ENCODE results near the gene DRD2. TPM values are rescaled to one million over a fixed set of nuclear protein-coding genes. Genes with fewer than 3 reads are reported as not detected.

Gene DRD2
- total and polyA plus RNA-seq, 2 of the 13 experiments (the other 11 are each of a cell fraction or from before 2014, with no cell fraction given), result not detected

DNA sequence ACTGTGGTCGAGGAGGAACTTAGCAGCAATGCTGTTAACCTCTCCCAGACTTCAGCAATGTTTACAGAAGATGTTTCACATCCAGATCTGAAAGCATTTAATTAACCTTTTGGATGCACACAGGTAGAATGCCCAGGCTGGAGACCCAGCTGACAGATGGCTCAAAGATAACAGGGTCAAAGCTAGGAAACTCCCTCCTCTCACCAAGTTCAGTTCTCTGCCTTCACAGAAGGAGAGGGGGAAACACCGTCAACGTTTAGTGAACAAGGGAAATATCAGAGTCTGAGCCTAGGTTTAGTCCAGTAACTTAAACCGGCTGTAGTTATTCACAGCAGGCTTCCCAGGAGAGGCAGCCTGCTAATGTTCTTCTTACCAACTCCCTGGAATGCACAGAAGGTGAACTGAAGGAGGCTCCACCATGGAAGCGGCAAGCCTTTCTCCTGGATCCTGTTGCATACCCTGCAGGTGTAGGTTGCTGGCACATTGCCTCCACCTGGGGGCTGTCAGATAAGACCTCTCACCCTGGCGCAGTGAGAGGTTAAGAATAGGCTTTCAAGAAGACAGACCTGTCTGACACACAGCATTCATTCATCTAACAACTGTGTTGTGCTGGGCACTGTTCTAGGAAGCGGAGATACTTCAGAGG is 111.1 kb downstream of the DRD2 start (continued):
- TF ChIP-seq YY1 (IDR thresholded peaks at IDR 0.05; ENCODE audit: insufficient read depth, insufficient replicate concordance, low read depth, low read length), result no peak
- TF ChIP-seq ZNF329 (CRISPR knock-in tag; IDR thresholded peaks at IDR 0.05; ENCODE audit: low read depth), result no peak
- no peak for TF ChIP-seq KLF12 (CRISPR knock-in tag; IDR thresholded peaks at IDR 0.05; ENCODE audit: borderline replicate concordance)

DNA sequence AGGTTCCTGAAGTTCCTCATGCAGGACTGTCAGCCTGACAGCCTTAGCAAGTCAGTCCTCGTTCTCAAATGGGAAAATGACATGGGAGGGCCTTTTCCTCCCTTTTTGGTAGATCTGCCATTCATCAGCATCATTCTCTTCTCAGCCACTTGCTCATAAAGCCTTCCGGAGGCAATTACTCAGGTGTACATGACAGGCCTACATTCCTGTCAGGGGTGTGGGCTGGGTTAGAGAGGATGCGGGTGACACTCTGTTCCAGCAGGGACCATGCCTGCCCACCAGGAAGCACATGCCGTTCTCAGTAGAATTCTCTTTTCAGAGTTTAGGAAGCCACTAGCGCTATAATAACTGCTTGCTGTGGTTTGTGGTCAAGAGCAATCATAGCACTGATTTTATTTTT is 111.8 kb downstream of the DRD2 start:
- Histone ChIP-seq H3K27me3 (ENCODE audit: control insufficient read depth in 1 of 2, insufficient read depth in 2 of 2, low read length in 2 of 2) (no peaks in the 10 kb centered on the region), H3K4me3 (replicated peaks in 1 of 3; ENCODE audit: insufficient read depth in 1 of 3, low read depth in 2 of 3, low read length in 3 of 3) (no peak overlapping the region), H3K9me3 (ENCODE audit: low read length) (no peaks in the 10 kb centered on the region), H3K4me1 (ENCODE audit: insufficient read depth, low read length) (no peaks in the 10 kb centered on the region), H3K27ac (ENCODE audit: extremely low read length, insufficient read depth, low read length) (no peak overlapping the region), H3K4me2 (ENCODE audit: low read depth, low read length) (no peak overlapping the region), H3K79me2 (ENCODE audit: insufficient read depth, low read length) (no peaks in the 10 kb centered on the region), H3K9ac (ENCODE audit: insufficient read depth, low read depth, low read length) (no peak overlapping the region), H2AFZ (ENCODE audit: low read length) (no peak overlapping the region), H3K36me3 (replicated peaks in 1 of 2; ENCODE audit: control insufficient read depth in 1 of 2, insufficient read depth in 2 of 2, low read length in 2 of 2) (peaks cover 3 to 9% of the 10 kb centered on the region in 2 experiments; a peak in 2 of 5 replicates), H4K20me1 (ENCODE audit: insufficient read depth, low read length) (no peaks in the 10 kb centered on the region)
- ATAC-seq (no peak), DNase-seq (ENCODE audit: low spot score) (no peak), FAIRE-seq (no peak)
- BruUV-seq (replicated peaks), result no TSS peak
- in situ Hi-C loops (cut with HindIII; ENCODE audit: extremely low pct_ligation_motif_present, low pct_unique_long_range_greater_than_20kb), result no loop called here
- POLR2A ChIA-PET, result no interaction called here
- CTCF ChIA-PET (ENCODE audit: low intra/inter-chr PET ratio, low total read pairs), result no interaction called here
- intact Hi-C loops (cut with micrococcal nuclease; ENCODE audit: unreplicated experiment), result no loop called here
- 91% methylated on average over 5 of the region's 5 CpGs for WGBS (ENCODE audit: low lambda C conversion rate)
- TF ChIP-seq ATF7 (IDR thresholded peaks at IDR 0.05), result no peak
- no peak for TF ChIP-seq ATF7 (CRISPR knock-in tag; IDR thresholded peaks at IDR 0.05)
- TF ChIP-seq PITX1 (CRISPR knock-in tag; IDR thresholded peaks at IDR 0.05), result no peak
- no peak for TF ChIP-seq ZNF496 (CRISPR knock-in tag; IDR thresholded peaks at IDR 0.05; ENCODE audit: insufficient replicate concordance)
- no peak for TF ChIP-seq PREB (CRISPR knock-in tag; IDR thresholded peaks at IDR 0.05)
- TF ChIP-seq ZNF839 (CRISPR knock-in tag; IDR thresholded peaks at IDR 0.05; ENCODE audit: borderline replicate concordance), result no peak
- TF ChIP-seq, protein P1, sequence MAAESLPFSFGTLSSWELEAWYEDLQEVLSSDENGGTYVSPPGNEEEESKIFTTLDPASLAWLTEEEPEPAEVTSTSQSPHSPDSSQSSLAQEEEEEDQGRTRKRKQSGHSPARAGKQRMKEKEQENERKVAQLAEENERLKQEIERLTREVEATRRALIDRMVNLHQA (CRISPR knock-in tag; IDR thresholded peaks at IDR 0.05), result no peak
- no peak for TF ChIP-seq NFE2L1 (CRISPR knock-in tag; IDR thresholded peaks at IDR 0.05; ENCODE audit: borderline replicate concordance)
- TF ChIP-seq CBX2 (IDR thresholded peaks at IDR 0.05; ENCODE audit: low read depth, low read length), result no peak
- TF ChIP-seq CBX2 (CRISPR knock-in tag; IDR thresholded peaks at IDR 0.05; ENCODE audit: low read depth), result no peak
- no peak for TF ChIP-seq AKAP8 (CRISPR knock-in tag; IDR thresholded peaks at IDR 0.05)
- no peak for TF ChIP-seq SKI (IDR thresholded peaks at IDR 0.05; ENCODE audit: partially characterized antibody)
- no peak for TF ChIP-seq MYPOP (CRISPR knock-in tag; IDR thresholded peaks at IDR 0.05)
- TF ChIP-seq, protein P2, sequence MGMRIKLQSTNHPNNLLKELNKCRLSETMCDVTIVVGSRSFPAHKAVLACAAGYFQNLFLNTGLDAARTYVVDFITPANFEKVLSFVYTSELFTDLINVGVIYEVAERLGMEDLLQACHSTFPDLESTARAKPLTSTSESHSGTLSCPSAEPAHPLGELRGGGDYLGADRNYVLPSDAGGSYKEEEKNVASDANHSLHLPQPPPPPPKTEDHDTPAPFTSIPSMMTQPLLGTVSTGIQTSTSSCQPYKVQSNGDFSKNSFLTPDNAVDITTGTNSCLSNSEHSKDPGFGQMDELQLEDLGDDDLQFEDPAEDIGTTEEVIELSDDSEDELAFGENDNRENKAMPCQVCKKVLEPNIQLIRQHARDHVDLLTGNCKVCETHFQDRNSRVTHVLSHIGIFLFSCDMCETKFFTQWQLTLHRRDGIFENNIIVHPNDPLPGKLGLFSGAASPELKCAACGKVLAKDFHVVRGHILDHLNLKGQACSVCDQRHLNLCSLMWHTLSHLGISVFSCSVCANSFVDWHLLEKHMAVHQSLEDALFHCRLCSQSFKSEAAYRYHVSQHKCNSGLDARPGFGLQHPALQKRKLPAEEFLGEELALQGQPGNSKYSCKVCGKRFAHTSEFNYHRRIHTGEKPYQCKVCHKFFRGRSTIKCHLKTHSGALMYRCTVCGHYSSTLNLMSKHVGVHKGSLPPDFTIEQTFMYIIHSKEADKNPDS (CRISPR knock-in tag; IDR thresholded peaks at IDR 0.05), result no peak
- TF ChIP-seq ZNF691 (CRISPR knock-in tag; IDR thresholded peaks at IDR 0.05; ENCODE audit: borderline replicate concordance, low read depth), result no peak
- TF ChIP-seq ZMYM3 (CRISPR knock-in tag; IDR thresholded peaks at IDR 0.05), result no peak
